Measurements from ENCODE around the gene APOC3.
"Not testable (repeated sequence)": the region's sequence is repeated elsewhere in the genome, so short reads cannot be mapped to it uniquely, and the experiment has no call there.

Gene APOC3

GRCh38 chr11:116829525-116830183, at the start of gene APOC3:
APOC3 (plus strand) TSS chr11:116829907; CDS start chr11:116830583, 676 bp downstream.
- DNase-seq, result no peak

- DNase-seq, result no peak
Observed at GRCh38 chr11:116782728-116783127, 47.0 kb upstream of the APOC3 start.

- no peak for DNase-seq
Observed at GRCh38 chr11:116786326-116786725, 43.4 kb upstream of the APOC3 start.

- DNase-seq, result no peak
Observed at GRCh38 chr11:116786966-116787365, 42.7 kb upstream of the APOC3 start.

DNA sequence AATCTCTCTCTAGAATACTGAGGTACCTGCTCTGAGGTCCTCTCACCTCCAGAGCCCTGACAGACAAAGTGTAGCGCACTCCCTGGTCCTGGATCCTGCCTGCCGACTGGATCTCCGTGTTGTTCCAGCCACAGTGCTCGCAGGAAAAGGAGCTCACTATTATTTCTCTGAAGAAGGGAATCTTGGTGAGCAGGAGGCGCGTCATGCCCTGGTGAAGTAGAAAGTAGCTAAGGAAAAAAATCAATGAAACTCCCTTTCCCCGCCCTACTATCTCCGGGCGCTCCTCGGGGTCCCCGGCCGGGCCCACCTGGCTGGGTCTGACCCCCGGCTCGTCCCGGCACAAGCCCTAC, 42.3 kb upstream of the APOC3 start:
- no peak for DNase-seq

- DNase-seq, result peak; percentile 75
Observed at GRCh38 chr11:116787786-116788486, 41.8 kb upstream of the APOC3 start, which contains the start of gene ZPR1. ZPR1 (minus strand) TSS chr11:116788023; CDS start chr11:116787990, 33 bp downstream.

GRCh38 chr11:116788534-116788933, 41.2 kb upstream of the APOC3 start:
- no peak for DNase-seq

GRCh38 chr11:116788975-116789374, 40.7 kb upstream of the APOC3 start:
- DNase-seq, result no peak

- DNase-seq, result no peak
Observed at GRCh38 chr11:116790167-116791001, 39.3 kb upstream of the APOC3 start.

GRCh38 chr11:116791002-116791812, 38.5 kb upstream of the APOC3 start:
- peak; percentile 63 for DNase-seq

GRCh38 chr11:116791813-116792143, 37.9 kb upstream of the APOC3 start, which contains the start of gene APOA5:
APOA5 (minus strand) TSS chr11:116791879; CDS start chr11:116791860, 19 bp downstream.
- DNase-seq, result no peak

DNA sequence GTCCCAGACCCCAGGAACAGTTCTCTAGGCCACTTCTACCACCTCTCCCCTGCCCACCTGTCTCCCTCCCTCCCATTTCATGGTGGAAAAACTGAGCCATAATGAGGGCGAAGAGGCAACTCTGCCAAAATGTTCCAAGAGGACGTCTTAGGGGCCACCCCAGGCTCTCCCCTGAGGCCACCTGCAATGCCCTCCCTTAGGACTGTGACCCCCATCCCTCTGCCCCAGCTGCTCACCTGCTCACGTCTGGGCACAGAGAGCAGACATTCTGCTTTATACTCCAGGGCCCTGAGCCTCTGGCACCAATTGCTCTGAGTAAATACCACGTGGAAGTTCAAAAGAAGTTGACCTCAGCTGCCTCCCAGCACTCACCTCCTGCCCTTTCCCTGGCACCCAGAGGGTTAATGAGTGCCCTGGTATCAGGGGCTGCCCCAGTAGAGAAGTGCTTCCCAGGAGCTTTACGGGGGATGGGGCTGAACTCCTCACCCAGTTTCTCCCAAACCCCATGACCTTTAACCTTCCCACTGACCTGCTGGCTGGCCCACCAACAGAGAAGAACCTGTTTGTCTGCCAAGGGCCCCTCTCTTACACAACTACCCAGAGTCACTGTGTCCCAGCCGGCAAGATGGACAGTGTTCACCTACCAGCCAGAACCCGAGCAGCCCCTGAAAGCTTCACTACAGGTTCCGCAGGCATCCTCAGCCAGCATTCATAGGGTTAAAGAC, 37.4 kb upstream of the APOC3 start:
- no peak for DNase-seq

DNA sequence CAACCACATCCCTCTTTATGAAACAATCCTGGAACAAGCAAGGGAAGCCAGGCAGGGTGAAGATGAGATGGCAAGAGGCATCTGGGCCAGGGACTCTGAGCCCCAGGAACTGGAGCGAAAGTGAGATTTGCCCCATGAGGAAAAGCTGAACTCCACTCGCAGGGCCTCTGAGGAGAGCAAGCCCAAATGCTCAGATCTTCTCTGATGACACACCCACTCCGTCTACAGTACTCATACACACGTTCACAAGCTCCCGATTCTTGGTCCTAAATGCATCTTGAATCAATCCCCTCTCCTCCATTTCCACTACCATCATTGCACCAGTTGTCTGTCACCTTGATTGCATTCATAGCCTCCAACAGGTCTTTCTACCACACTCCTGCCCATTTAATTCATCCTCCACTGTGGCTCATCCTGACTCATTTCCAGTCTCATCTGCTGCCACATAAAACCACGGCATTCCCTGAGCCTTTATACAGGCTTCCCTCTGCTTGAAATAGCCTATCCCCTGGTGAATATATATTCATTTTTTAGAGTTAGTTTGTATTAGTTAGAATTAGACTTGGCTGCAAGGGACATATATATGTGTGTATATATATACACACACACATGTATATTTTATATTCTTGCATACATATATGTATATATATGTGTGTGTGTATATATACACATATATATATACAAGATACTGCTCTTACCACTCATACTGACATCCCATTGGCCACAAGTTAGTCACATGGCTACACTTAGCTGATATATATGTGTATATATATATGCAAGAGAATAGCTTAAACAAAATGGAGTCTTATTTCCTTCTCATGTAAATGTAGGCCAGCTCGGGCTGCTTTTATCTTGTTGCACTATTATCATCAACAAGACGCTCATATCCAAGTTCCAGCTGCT, 36.6 kb upstream of the APOC3 start:
- no peak for DNase-seq

DNA sequence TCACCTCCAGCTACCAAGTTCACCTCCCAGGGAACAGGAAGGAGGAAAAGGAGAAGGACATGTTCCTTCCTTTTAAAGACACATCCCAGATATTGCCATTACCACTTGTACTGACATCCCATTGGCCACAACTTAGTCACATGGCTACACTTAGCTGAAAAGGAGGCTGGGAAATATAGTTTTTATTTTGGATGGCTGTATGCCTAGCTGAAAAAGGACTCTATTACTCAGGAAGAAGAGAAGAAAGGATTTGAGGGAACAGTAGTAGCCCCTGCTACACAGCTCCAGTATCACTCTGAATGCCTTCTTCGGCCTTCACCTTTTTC, 36.0 kb upstream of the APOC3 start:
- DNase-seq, result no peak

GRCh38 chr11:116794851-116795250, 34.9 kb upstream of the APOC3 start:
- DNase-seq, result no peak

DNA sequence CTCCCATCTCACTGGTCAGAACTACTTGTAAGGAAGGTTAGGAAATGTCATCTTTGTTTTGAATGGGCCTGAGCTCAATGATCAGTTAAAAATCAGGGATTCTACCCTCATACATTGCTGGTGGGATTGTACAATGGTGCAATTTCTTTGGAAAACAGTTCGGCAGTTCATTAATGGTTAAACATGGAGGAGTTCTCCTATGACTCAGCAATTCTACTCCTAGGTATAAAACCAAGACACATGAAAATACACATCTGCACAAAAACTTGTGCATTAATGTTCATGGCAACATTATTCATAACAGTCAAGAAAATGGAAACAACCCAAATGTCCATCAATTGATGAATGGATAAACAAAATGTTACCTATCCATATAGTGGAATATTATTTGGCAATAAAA, 33.2 kb upstream of the APOC3 start:
- DNase-seq, result no peak

DNA sequence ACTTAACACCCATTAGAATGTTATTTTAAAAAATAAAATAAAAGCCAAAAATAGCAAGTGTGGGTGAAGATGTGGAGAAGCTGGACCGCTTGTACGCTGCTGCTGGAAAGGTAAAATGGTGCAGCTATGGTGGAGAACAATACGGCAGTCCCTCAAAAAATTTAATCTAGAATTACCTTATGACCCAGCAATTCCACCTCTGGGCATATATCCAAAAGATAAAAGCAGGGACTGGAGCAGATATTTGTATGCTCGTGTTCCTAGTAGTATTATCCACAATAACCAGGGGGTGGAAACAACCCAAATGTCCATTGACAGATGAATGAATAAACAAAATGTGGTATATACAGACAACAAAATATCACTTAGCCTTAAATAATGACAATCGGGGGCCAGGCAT, 31.9 kb upstream of the APOC3 start:
- no peak for DNase-seq

- DNase-seq, result no peak
Observed at GRCh38 chr11:116798368-116798767, 31.3 kb upstream of the APOC3 start.

GRCh38 chr11:116800610-116801009, 29.1 kb upstream of the APOC3 start:
- DNase-seq, result no peak

DNA sequence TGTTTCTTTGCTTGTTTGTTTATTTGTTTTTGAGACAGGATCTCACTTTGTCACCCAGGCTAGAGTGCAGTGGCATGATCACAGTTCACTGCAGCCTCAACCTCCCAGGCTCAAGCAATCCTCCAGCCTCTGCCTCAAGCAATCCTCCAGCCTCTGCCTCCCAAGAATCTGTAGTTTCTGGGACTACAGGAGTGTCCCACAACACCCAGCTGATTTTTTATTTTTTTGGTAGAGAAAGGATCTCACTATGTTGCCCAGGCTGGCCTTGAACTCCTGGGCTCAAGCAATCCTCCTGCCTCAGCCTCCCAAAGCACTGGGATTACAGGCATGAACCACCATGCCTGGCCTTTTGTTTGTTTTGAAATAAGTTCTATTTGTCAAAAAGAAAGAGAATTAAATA, 28.0 kb upstream of the APOC3 start:
- DNase-seq, result not testable (repeated sequence)

- no peak for DNase-seq
Observed at GRCh38 chr11:116804001-116804400, 25.7 kb upstream of the APOC3 start.

All from inflammatory macrophage treated with lipopolysaccharide for 4 hours (primary cell).